HepG2 (cell line): ENCODE measurements around the gene OSBPL9. TPM values are rescaled to one million over a fixed set of nuclear protein-coding genes. Genes with fewer than 3 reads are reported as not detected.
"Not testable (repeated sequence)": the region's sequence is repeated elsewhere in the genome, so short reads cannot be mapped to it uniquely, and the experiment has no call there.

Experiments used
- ATAC-seq: fragments of 200-7000 bp; cut with Tn5 transposase; 3 replicates; pipeline ENCODE4 v1.9.1; 2020; ENCODE audit warnings: mild to moderate bottlenecking, moderate library complexity
- BruUV-seq: library from RNA; stranded (reverse); fragments of 400-500 nt; replicated peaks from 2 replicates; lab custom pipeline; 2021; lab: Mats Ljungman, UMichigan
- CTCF ChIA-PET: fragments of 300-600 bp; formaldehyde crosslinking; extraction: SDS; loops from one replicate; lab custom pipeline; 2021; ENCODE audit warnings: low total read pairs, inconsistent platforms, low intra/inter-chr PET ratio; lab: Yijun Ruan, JAX
- POLR2A ChIA-PET: fragments of 350-600 bp; sonication (Branson Sonifier 250); formaldehyde crosslinking; loops from one replicate; lab custom pipeline; 2020; ENCODE audit warnings: antibody characterized with exemption, inconsistent platforms; lab: Yijun Ruan, JAX
- DNase-seq: peaks from one replicate; pipeline ENCODE4 v3.0.0-alpha.2; 2015; ENCODE audit warnings: low spot score
- FAIRE-seq: peaks from 3 replicates; lab custom pipeline; 2011; peaks lifted over from hg19 to GRCh38; lab: Jason Lieb, UNC
- H2AFZ ChIP-seq: one replicate; pipeline ENCODE4 v1.6.1; 2011; ENCODE audit warnings: low read length, inconsistent platforms
- H3K27ac ChIP-seq: fragments of 300-600 bp; 3 replicates; pipeline ENCODE4 v1.8.0; 2011; ENCODE audit warnings: mixed run types, mild to moderate bottlenecking, mixed read lengths, low read length, inconsistent platforms; ENCODE audit not compliant: insufficient read depth; ENCODE audit errors: extremely low read length
- H3K27me3 ChIP-seq, 2 experiments: fragments of 200-600 bp in 1 of 2; 2 replicates in 1 of 2; 3 replicates in 1 of 2; pipeline versions ENCODE4 v1.6.0 to v1.8.0; 2011; ENCODE audit warnings: low read length in 2 of 2, mild to moderate bottlenecking in 2 of 2, moderate library complexity in 2 of 2, inconsistent platforms in 1 of 2; ENCODE audit not compliant: insufficient read depth in 2 of 2, control insufficient read depth in 1 of 2
- H3K36me3 ChIP-seq, 2 experiments: fragments of 200-600 bp in 1 of 2; replicated peaks in 1 of 2; 2 replicates in 1 of 2; 3 replicates in 1 of 2; pipeline versions ENCODE4 v1.5.1 to v1.8.0; 2011; ENCODE audit warnings: low read length in 2 of 2, inconsistent platforms in 1 of 2; ENCODE audit not compliant: insufficient read depth in 2 of 2, control insufficient read depth in 1 of 2
- H3K4me1 ChIP-seq: 2 replicates; pipeline ENCODE4 v1.5.1; 2012; ENCODE audit warnings: low read length, inconsistent platforms; ENCODE audit not compliant: insufficient read depth
- H3K4me2 ChIP-seq: 2 replicates; pipeline ENCODE4 v1.6.0; 2011; ENCODE audit warnings: low read depth, low read length, inconsistent platforms
- H3K4me3 ChIP-seq, 3 experiments: fragments of 200-600 bp in 1 of 3; sonication (generic), shearing (Covaris generic) in 1 of 3; replicated peaks in 1 of 3; 2 replicates each; pipeline ENCODE4 v1.5.1; 2011 to 2016; ENCODE audit warnings: low read length in 3 of 3, inconsistent platforms in 2 of 3, low read depth in 2 of 3, mild to moderate bottlenecking in 2 of 3, control low read depth in 1 of 3, mixed read lengths in 1 of 3; ENCODE audit not compliant: insufficient read depth in 1 of 3
- H3K79me2 ChIP-seq: one replicate; pipeline ENCODE4 v1.6.1; 2011; ENCODE audit warnings: low read length, inconsistent platforms; ENCODE audit not compliant: insufficient read depth
- H3K9ac ChIP-seq: 2 replicates; pipeline ENCODE4 v1.6.0; 2011; ENCODE audit warnings: mild to moderate bottlenecking, low read depth, low read length, inconsistent platforms; ENCODE audit not compliant: insufficient read depth
- H3K9me3 ChIP-seq: 2 replicates; pipeline ENCODE4 v1.5.1; 2012; ENCODE audit warnings: mild to moderate bottlenecking, low read length
- H4K20me1 ChIP-seq: 2 replicates; pipeline ENCODE4 v1.6.0; 2011; ENCODE audit warnings: inconsistent platforms, mild to moderate bottlenecking, low read length, moderate library complexity; ENCODE audit not compliant: insufficient read depth
- CHD4 ChIP-seq: fragments of 200-600 bp; sonication (generic); IDR thresholded peaks from 2 replicates; pipeline ENCODE4 v1.7.0; 2017; ENCODE audit warnings: mild to moderate bottlenecking, low read length, borderline replicate concordance
- GATAD1 ChIP-seq: IDR thresholded peaks from 2 replicates; pipeline ENCODE4 v1.6.1; 2016; ENCODE audit warnings: missing genetic modification reagents, missing compliant biosample characterization
- PAF1 ChIP-seq: IDR thresholded peaks from 2 replicates; pipeline ENCODE4 v1.6.1; 2016; ENCODE audit warnings: missing genetic modification reagents, missing compliant biosample characterization
- SOX5 ChIP-seq: IDR thresholded peaks from 2 replicates; pipeline ENCODE4 v1.6.1; 2016; ENCODE audit warnings: borderline replicate concordance
- ZFP91 ChIP-seq: sonication (generic); formaldehyde crosslinking; IDR thresholded peaks from 2 replicates; pipeline ENCODE4 v1.9.0; 2022; ENCODE audit warnings: missing genetic modification reagents, mild to moderate bottlenecking, borderline replicate concordance
- ZNF124 ChIP-seq: sonication (generic); formaldehyde crosslinking; IDR thresholded peaks from 2 replicates; pipeline ENCODE4 v1.4.0; 2020; ENCODE audit warnings: missing genetic modification reagents
- ZNF337 ChIP-seq: sonication (generic); formaldehyde crosslinking; IDR thresholded peaks from 2 replicates; pipeline ENCODE4 v1.5.1; 2020; ENCODE audit warnings: missing genetic modification reagents, low read depth, mild to moderate bottlenecking, borderline replicate concordance
- ZNF451 ChIP-seq: sonication (generic); formaldehyde crosslinking; IDR thresholded peaks from 2 replicates; pipeline ENCODE4 v1.5.0; 2020; ENCODE audit warnings: mild to moderate bottlenecking, missing genetic modification reagents
- ZNF724P ChIP-seq: sonication (generic); formaldehyde crosslinking; IDR thresholded peaks from 2 replicates; pipeline ENCODE4 v1.8.0; 2022; ENCODE audit warnings: missing genetic modification reagents, borderline replicate concordance
- WGBS: methylation state at CpG from one replicate; pipeline ENCODE4 v1.1.6; 2017; ENCODE audit warnings: low lambda C conversion rate; 5-methylcytosine and 5-hydroxymethylcytosine counted together
- in situ Hi-C: cut with HindIII; loops from 2 replicates; pipeline ENCODE4 v1.10.0; 2017; ENCODE audit warnings: low pct_unique_long_range_greater_than_20kb; ENCODE audit not compliant: extremely low pct_ligation_motif_present
- intact Hi-C: fragments of 100-400 bp; cut with micrococcal nuclease; formaldehyde crosslinking; loops from one replicate; pipeline ENCODE4 v1.10.0; 2022; ENCODE audit not compliant: unreplicated experiment
- polyA plus RNA-seq, 8 experiments: library from polyadenylated mRNA; depleted of rRNA in 3 of 8; stranded (reverse) in 7 of 8; unstranded in 1 of 8; fragments of >200 nt; fragmentation: Illumina TruSeq in 4 of 8; extraction: Trizol in 4 of 8; gene quantifications; 2 replicates each; pipeline versions ENCODE4 v1.2.1 to v1.2.3, GENCODE V29; 2011 to 2016; ENCODE audit warnings: low read depth in 4 of 8, missing spikeins in 1 of 8, mixed read lengths in 1 of 8; ENCODE audit not compliant: insufficient read depth in 1 of 8
- total RNA-seq, 5 experiments: library from RNA; depleted of rRNA; stranded (reverse); fragments of >200 nt; fragmentation: Illumina TruSeq; extraction: Trizol; gene quantifications; 2 replicates each; pipeline ENCODE4 v1.2.3, GENCODE V29; 2016; ENCODE audit warnings: low read depth in 1 of 5
- TF ChIP-seq, protein P1 (sequence below): sonication (generic); IDR thresholded peaks from 2 replicates; pipeline ENCODE4 v1.6.1; 2016; ENCODE audit warnings: low read depth, borderline replicate concordance

Gene OSBPL9
- total and polyA plus RNA-seq, 2 of the 13 experiments (the other 11 are each of a cell fraction or from before 2014, with no cell fraction given), result 83.6 to 142 TPM

DNA sequence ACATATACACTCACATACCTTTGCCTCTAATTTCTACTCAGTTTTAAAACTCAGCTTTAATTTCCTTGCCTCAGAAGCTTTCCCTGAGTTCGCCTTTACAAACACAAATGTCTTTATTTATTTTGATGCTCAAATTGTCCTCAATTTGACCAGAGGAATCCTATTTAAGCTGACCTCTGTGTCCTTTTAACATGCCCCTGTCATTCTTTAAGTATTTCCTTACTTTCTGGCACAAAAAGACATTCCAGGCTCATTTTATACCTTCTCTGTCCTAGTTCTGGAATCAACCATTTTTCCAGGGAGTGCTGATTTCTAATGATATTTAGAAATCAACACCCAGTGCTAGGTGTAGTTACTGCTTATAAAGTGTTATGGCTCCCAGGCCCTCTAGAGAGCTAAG is 82.5 kb downstream of the OSBPL9 start:
- Histone ChIP-seq H3K9me3 (no peaks in the 10 kb centered on the region), H2AFZ (no peak overlapping the region), H4K20me1 (no peaks in the 10 kb centered on the region), H3K4me3 (no peak overlapping the region), H3K9ac (no peak overlapping the region), H3K36me3 (no peaks in the 10 kb centered on the region), H3K4me1 (peaks cover 17% of the 10 kb centered on the region), H3K4me2 (no peak overlapping the region), H3K79me2 (peaks cover 5% of the 10 kb centered on the region), H3K27me3 (no peaks in the 10 kb centered on the region)
- ChIA-PET POLR2A (interaction anchor here (1.7 to 2.5 kb wide), 2 partner anchors 9 to 30 kb away, joined by 5 to 8 read pairs; no protein-coding TSS in a partner anchor), CTCF (no interaction called here)
- ATAC-seq, result no peak
- 90% methylated on average over 1 of the region's 1 CpG for WGBS
- intact Hi-C loops, result no loop called here
- BruUV-seq, result no TSS peak
- FAIRE-seq, result no peak
- in situ Hi-C loops, result no loop called here
- DNase-seq, result no peak
- TF ChIP-seq CHD4 (no peak), ZNF451 (CRISPR knock-in tag) (no peak), PAF1 (no peak), ZNF337 (CRISPR knock-in tag) (no peak), ZFP91 (CRISPR knock-in tag) (no peak), SOX5 (no peak), ZNF724P (CRISPR knock-in tag) (no peak), GATAD1 (no peak), ZNF124 (CRISPR knock-in tag) (no peak)
- TF ChIP-seq, protein P1, sequence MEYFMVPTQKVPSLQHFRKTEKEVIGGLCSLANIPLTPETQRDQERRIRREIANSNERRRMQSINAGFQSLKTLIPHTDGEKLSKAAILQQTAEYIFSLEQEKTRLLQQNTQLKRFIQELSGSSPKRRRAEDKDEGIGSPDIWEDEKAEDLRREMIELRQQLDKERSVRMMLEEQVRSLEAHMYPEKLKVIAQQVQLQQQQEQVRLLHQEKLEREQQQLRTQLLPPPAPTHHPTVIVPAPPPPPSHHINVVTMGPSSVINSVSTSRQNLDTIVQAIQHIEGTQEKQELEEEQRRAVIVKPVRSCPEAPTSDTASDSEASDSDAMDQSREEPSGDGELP, result no peak
- TF ChIP-seq, all 625 proteins: peak for 0
- H3K27ac ChIP-seq, result no peak overlapping the region

- H3K27ac ChIP-seq, FAIRE-seq, POLR2A ChIA-PET, H3K27me3 ChIP-seq, H3K4me3 ChIP-seq, H3K4me2 ChIP-seq, H4K20me1 ChIP-seq, in situ Hi-C loops, H3K9me3 ChIP-seq, H2AFZ ChIP-seq, H3K36me3 ChIP-seq, H3K79me2 ChIP-seq, DNase-seq, intact Hi-C loops, BruUV-seq, ATAC-seq, CTCF ChIA-PET, H3K9ac ChIP-seq: not testable (repeated sequence)
- H3K4me1 ChIP-seq, result peaks cover 17% of the 10 kb centered on the region
- WGBS, result 95% methylated on average over 7 of the region's 7 CpGs
Measured at GRCh38 chr1:51701782-51702181, 84.9 kb downstream of the OSBPL9 start.

DNA sequence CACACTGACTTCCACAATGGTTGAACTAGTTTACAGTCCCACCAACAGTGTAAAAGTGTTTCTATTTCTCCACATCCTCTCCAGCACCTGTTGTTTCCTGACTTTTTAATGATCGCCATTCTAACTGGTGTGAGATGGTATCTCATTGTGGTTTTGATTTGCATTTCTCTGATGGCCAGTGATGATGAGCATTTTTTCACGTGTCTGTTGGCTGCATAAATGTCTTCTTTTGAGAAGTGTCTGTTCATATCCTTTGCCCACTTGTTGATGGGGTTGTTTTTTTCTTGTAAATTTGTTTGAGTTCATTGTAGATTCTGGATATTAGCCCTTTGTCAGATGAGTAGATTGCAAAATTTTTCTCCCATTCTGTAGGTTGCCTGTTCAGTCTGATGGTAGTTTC is 85.3 kb downstream of the OSBPL9 start:
- H3K27me3 ChIP-seq, ATAC-seq, intact Hi-C loops, BruUV-seq, H3K4me2 ChIP-seq, POLR2A ChIA-PET, H3K4me3 ChIP-seq, FAIRE-seq, H3K27ac ChIP-seq, H4K20me1 ChIP-seq, in situ Hi-C loops, H3K9ac ChIP-seq, H2AFZ ChIP-seq, H3K36me3 ChIP-seq, H3K79me2 ChIP-seq, DNase-seq, H3K9me3 ChIP-seq, CTCF ChIA-PET: not testable (repeated sequence)
- WGBS, result 57% methylated on average over 1 of the region's 2 CpGs
- peaks cover 17% of the 10 kb centered on the region for H3K4me1 ChIP-seq
